Measurements from ENCODE around the gene SIK3.

The SIK3 gene

GRCh38 chr11:117061256-117061655, 37.0 kb downstream of the SIK3 start:
- Histone ChIP-seq H2BK120ac (ENCODE audit: low read depth, low read length) (no peak overlapping the region), H3K56ac (ENCODE audit: low read length) (no peak overlapping the region), H3K79me2 (ENCODE audit: control insufficient read depth, insufficient read depth, low read length) (peaks cover 6% of the 10 kb centered on the region), H3K4me3 (ENCODE audit: low read length) (no peak overlapping the region), H2BK15ac (replicated peaks; ENCODE audit: low read depth) (no peak overlapping the region), H3K4me1 (ENCODE audit: control insufficient read depth, low read depth, low read length) (no peaks in the 10 kb centered on the region), H2AK5ac (ENCODE audit: low read length) (no peak overlapping the region), H3K4me2 (ENCODE audit: low read length) (no peak overlapping the region), H3K23ac (ENCODE audit: low read length) (no peak overlapping the region), H3K9ac (ENCODE audit: low read length) (no peak overlapping the region), H3K79me1 (ENCODE audit: low read length) (peaks cover 4% of the 10 kb centered on the region), H3K18ac (ENCODE audit: low read length) (no peak overlapping the region), H3K4ac (ENCODE audit: low read depth, low read length) (no peak overlapping the region), H2BK5ac (ENCODE audit: low read length) (no peak overlapping the region), H4K8ac (ENCODE audit: low read depth, low read length) (no peak overlapping the region), H4K5ac (ENCODE audit: low read length) (no peak overlapping the region), H3K27ac (ENCODE audit: low read depth, low read length) (no peak overlapping the region), H3K36me3 (ENCODE audit: control insufficient read depth, insufficient read depth, low read length) (no peaks in the 10 kb centered on the region), H3K27me3 (ENCODE audit: insufficient read depth, low read length, poor library complexity) (no peaks in the 10 kb centered on the region)
- no CpG with 5 or more reads among the region's 5 CpGs for WGBS (ENCODE audit: extremely low coverage, insufficient coverage, low lambda C conversion rate)
- no peak for DNase-seq

GRCh38 chr11:117059611-117060148, 38.5 kb downstream of the SIK3 start:
- no peak overlapping the region for H4K5ac ChIP-seq (ENCODE audit: low read length)
- no peak overlapping the region for H3K23ac ChIP-seq (ENCODE audit: low read length)
- no peaks in the 10 kb centered on the region for H3K27me3 ChIP-seq (ENCODE audit: insufficient read depth, low read length, poor library complexity)
- H3K4ac ChIP-seq (ENCODE audit: low read depth, low read length): no peak overlapping the region
- peaks cover 4% of the 10 kb centered on the region for H3K79me1 ChIP-seq (ENCODE audit: low read length)
- DNase-seq: no peak
- no peak overlapping the region for H2BK15ac ChIP-seq (replicated peaks; ENCODE audit: low read depth)
- no peak overlapping the region for H2BK5ac ChIP-seq (ENCODE audit: low read length)
- H4K8ac ChIP-seq (ENCODE audit: low read depth, low read length): no peak overlapping the region
- H3K27ac ChIP-seq (ENCODE audit: low read depth, low read length): no peak overlapping the region
- H3K4me2 ChIP-seq (ENCODE audit: low read length): no peak overlapping the region
- no peak overlapping the region for H2BK120ac ChIP-seq (ENCODE audit: low read depth, low read length)
- H3K4me1 ChIP-seq (ENCODE audit: control insufficient read depth, low read depth, low read length): no peaks in the 10 kb centered on the region
- H3K56ac ChIP-seq (ENCODE audit: low read length): no peak overlapping the region
- H3K18ac ChIP-seq (ENCODE audit: low read length): no peak overlapping the region
- no peaks in the 10 kb centered on the region for H3K36me3 ChIP-seq (ENCODE audit: control insufficient read depth, insufficient read depth, low read length)
- H3K79me2 ChIP-seq (ENCODE audit: control insufficient read depth, insufficient read depth, low read length): peaks cover 6% of the 10 kb centered on the region
- H3K4me3 ChIP-seq (ENCODE audit: low read length): no peak overlapping the region
- no peak overlapping the region for H3K9ac ChIP-seq (ENCODE audit: low read length)
- WGBS (ENCODE audit: extremely low coverage, insufficient coverage, low lambda C conversion rate): no CpG with 5 or more reads among the region's 3 CpGs
- H2AK5ac ChIP-seq (ENCODE audit: low read length): no peak overlapping the region

- Histone ChIP-seq H3K4ac (ENCODE audit: low read depth, low read length) (no peak overlapping the region), H3K9ac (ENCODE audit: low read length) (no peak overlapping the region), H3K4me2 (ENCODE audit: low read length) (no peak overlapping the region), H3K4me1 (ENCODE audit: control insufficient read depth, low read depth, low read length) (no peaks in the 10 kb centered on the region), H3K56ac (ENCODE audit: low read length) (no peak overlapping the region), H3K23ac (ENCODE audit: low read length) (no peak overlapping the region), H3K36me3 (ENCODE audit: control insufficient read depth, insufficient read depth, low read length) (no peaks in the 10 kb centered on the region), H4K8ac (ENCODE audit: low read depth, low read length) (no peak overlapping the region), H2BK120ac (ENCODE audit: low read depth, low read length) (no peak overlapping the region), H3K27me3 (ENCODE audit: insufficient read depth, low read length, poor library complexity) (no peaks in the 10 kb centered on the region), H3K79me2 (ENCODE audit: control insufficient read depth, insufficient read depth, low read length) (peaks cover 10% of the 10 kb centered on the region), H2AK5ac (ENCODE audit: low read length) (no peak overlapping the region), H3K18ac (ENCODE audit: low read length) (no peak overlapping the region), H3K79me1 (ENCODE audit: low read length) (peaks cover 10% of the 10 kb centered on the region), H2BK5ac (ENCODE audit: low read length) (no peak overlapping the region), H3K27ac (ENCODE audit: low read depth, low read length) (no peak overlapping the region), H4K5ac (ENCODE audit: low read length) (no peak overlapping the region), H3K4me3 (ENCODE audit: low read length) (no peak overlapping the region), H2BK15ac (replicated peaks; ENCODE audit: low read depth) (no peak overlapping the region)
- DNase-seq: peak; percentile 76
- no CpG with 5 or more reads among the region's 4 CpGs for WGBS (ENCODE audit: extremely low coverage, insufficient coverage, low lambda C conversion rate)
These were observed 39.4 kb downstream of the SIK3 start for GRCh38 chr11:117058761-117059261.

- H2BK120ac ChIP-seq (ENCODE audit: low read depth, low read length): no peak overlapping the region
- H3K4ac ChIP-seq (ENCODE audit: low read depth, low read length): no peak overlapping the region
- H3K9ac ChIP-seq (ENCODE audit: low read length): no peak overlapping the region
- H3K56ac ChIP-seq (ENCODE audit: low read length): no peak overlapping the region
- H4K8ac ChIP-seq (ENCODE audit: low read depth, low read length): no peak overlapping the region
- no peak overlapping the region for H3K4me3 ChIP-seq (ENCODE audit: low read length)
- no peak overlapping the region for H2BK5ac ChIP-seq (ENCODE audit: low read length)
- H3K79me1 ChIP-seq (ENCODE audit: low read length): peaks cover 10% of the 10 kb centered on the region
- H3K36me3 ChIP-seq (ENCODE audit: control insufficient read depth, insufficient read depth, low read length): no peaks in the 10 kb centered on the region
- H2BK15ac ChIP-seq (replicated peaks; ENCODE audit: low read depth): no peak overlapping the region
- peaks cover 10% of the 10 kb centered on the region for H3K79me2 ChIP-seq (ENCODE audit: control insufficient read depth, insufficient read depth, low read length)
- H4K5ac ChIP-seq (ENCODE audit: low read length): no peak overlapping the region
- DNase-seq: no peak
- H3K27ac ChIP-seq (ENCODE audit: low read depth, low read length): no peak overlapping the region
- no peak overlapping the region for H3K23ac ChIP-seq (ENCODE audit: low read length)
- H2AK5ac ChIP-seq (ENCODE audit: low read length): no peak overlapping the region
- no peak overlapping the region for H3K4me2 ChIP-seq (ENCODE audit: low read length)
- no peak overlapping the region for H3K18ac ChIP-seq (ENCODE audit: low read length)
- no peaks in the 10 kb centered on the region for H3K27me3 ChIP-seq (ENCODE audit: insufficient read depth, low read length, poor library complexity)
- H3K4me1 ChIP-seq (ENCODE audit: control insufficient read depth, low read depth, low read length): no peaks in the 10 kb centered on the region
These were observed 40.5 kb downstream of the SIK3 start for GRCh38 chr11:117057727-117058126.

GRCh38 chr11:117057317-117057716, 40.9 kb downstream of the SIK3 start:
- H2AK5ac ChIP-seq (ENCODE audit: low read length): no peak overlapping the region
- H2BK15ac ChIP-seq (replicated peaks; ENCODE audit: low read depth): no peak overlapping the region
- no peak for DNase-seq
- peaks cover 10% of the 10 kb centered on the region for H3K79me2 ChIP-seq (ENCODE audit: control insufficient read depth, insufficient read depth, low read length)
- no peak overlapping the region for H4K8ac ChIP-seq (ENCODE audit: low read depth, low read length)
- H3K79me1 ChIP-seq (ENCODE audit: low read length): peaks cover 9% of the 10 kb centered on the region
- no peaks in the 10 kb centered on the region for H3K36me3 ChIP-seq (ENCODE audit: control insufficient read depth, insufficient read depth, low read length)
- no peak overlapping the region for H3K4me3 ChIP-seq (ENCODE audit: low read length)
- H4K5ac ChIP-seq (ENCODE audit: low read length): no peak overlapping the region
- no peak overlapping the region for H3K27ac ChIP-seq (ENCODE audit: low read depth, low read length)
- H3K18ac ChIP-seq (ENCODE audit: low read length): no peak overlapping the region
- no peaks in the 10 kb centered on the region for H3K4me1 ChIP-seq (ENCODE audit: control insufficient read depth, low read depth, low read length)
- H2BK120ac ChIP-seq (ENCODE audit: low read depth, low read length): no peak overlapping the region
- no peaks in the 10 kb centered on the region for H3K27me3 ChIP-seq (ENCODE audit: insufficient read depth, low read length, poor library complexity)
- H3K23ac ChIP-seq (ENCODE audit: low read length): no peak overlapping the region
- H3K4me2 ChIP-seq (ENCODE audit: low read length): no peak overlapping the region
- no CpG with 5 or more reads among the region's 5 CpGs for WGBS (ENCODE audit: extremely low coverage, insufficient coverage, low lambda C conversion rate)
- no peak overlapping the region for H3K9ac ChIP-seq (ENCODE audit: low read length)
- no peak overlapping the region for H3K4ac ChIP-seq (ENCODE audit: low read depth, low read length)
- no peak overlapping the region for H2BK5ac ChIP-seq (ENCODE audit: low read length)
- H3K56ac ChIP-seq (ENCODE audit: low read length): no peak overlapping the region

GRCh38 chr11:117055469-117055868, 42.8 kb downstream of the SIK3 start:
- Histone ChIP-seq H3K4me2 (ENCODE audit: low read length) (no peak overlapping the region), H3K27me3 (ENCODE audit: insufficient read depth, low read length, poor library complexity) (no peaks in the 10 kb centered on the region), H2BK5ac (ENCODE audit: low read length) (no peak overlapping the region), H3K36me3 (ENCODE audit: control insufficient read depth, insufficient read depth, low read length) (no peaks in the 10 kb centered on the region), H3K4ac (ENCODE audit: low read depth, low read length) (no peak overlapping the region), H3K56ac (ENCODE audit: low read length) (no peak overlapping the region), H3K18ac (ENCODE audit: low read length) (no peak overlapping the region), H3K27ac (ENCODE audit: low read depth, low read length) (no peak overlapping the region), H4K8ac (ENCODE audit: low read depth, low read length) (no peak overlapping the region), H2BK120ac (ENCODE audit: low read depth, low read length) (no peak overlapping the region), H3K4me3 (ENCODE audit: low read length) (no peak overlapping the region), H3K9ac (ENCODE audit: low read length) (no peak overlapping the region), H3K79me2 (ENCODE audit: control insufficient read depth, insufficient read depth, low read length) (peaks cover 9% of the 10 kb centered on the region), H3K4me1 (ENCODE audit: control insufficient read depth, low read depth, low read length) (no peaks in the 10 kb centered on the region), H2BK15ac (replicated peaks; ENCODE audit: low read depth) (no peak overlapping the region), H3K79me1 (ENCODE audit: low read length) (peaks cover 13% of the 10 kb centered on the region), H3K23ac (ENCODE audit: low read length) (no peak overlapping the region), H4K5ac (ENCODE audit: low read length) (no peak overlapping the region), H2AK5ac (ENCODE audit: low read length) (no peak overlapping the region)
- no CpG with 5 or more reads among the region's 5 CpGs for WGBS (ENCODE audit: extremely low coverage, insufficient coverage, low lambda C conversion rate)
- no peak for DNase-seq

Measured in mesendoderm (in vitro differentiated cells).